Neural progenitor cell (in vitro differentiated cells): ENCODE data around the gene SDK1.

ENCODE experiments used
- EZH2 ChIP-seq: fragments of 200-600 bp; sonication (generic); IDR thresholded peaks from 2 replicates; pipeline ENCODE4 v1.6.1; 2017; ENCODE audit warnings: antibody characterized with exemption, mild to moderate bottlenecking, moderate library complexity
- EZH2phosphoT487 ChIP-seq: fragments of 200-600 bp; sonication (generic); IDR thresholded peaks from 2 replicates; pipeline ENCODE4 v1.6.1; 2017; ENCODE audit warnings: antibody characterized with exemption
- TF ChIP-seq, protein P1 (sequence below): fragments of 200-600 bp; sonication (generic); IDR thresholded peaks from 2 replicates; pipeline ENCODE4 v1.5.1; 2017; ENCODE audit warnings: antibody characterized with exemption, mild to moderate bottlenecking

GRCh38 chr7:3821488-3821887 is 520.4 kb downstream of the SDK1 start:
- TF ChIP-seq, protein P1, sequence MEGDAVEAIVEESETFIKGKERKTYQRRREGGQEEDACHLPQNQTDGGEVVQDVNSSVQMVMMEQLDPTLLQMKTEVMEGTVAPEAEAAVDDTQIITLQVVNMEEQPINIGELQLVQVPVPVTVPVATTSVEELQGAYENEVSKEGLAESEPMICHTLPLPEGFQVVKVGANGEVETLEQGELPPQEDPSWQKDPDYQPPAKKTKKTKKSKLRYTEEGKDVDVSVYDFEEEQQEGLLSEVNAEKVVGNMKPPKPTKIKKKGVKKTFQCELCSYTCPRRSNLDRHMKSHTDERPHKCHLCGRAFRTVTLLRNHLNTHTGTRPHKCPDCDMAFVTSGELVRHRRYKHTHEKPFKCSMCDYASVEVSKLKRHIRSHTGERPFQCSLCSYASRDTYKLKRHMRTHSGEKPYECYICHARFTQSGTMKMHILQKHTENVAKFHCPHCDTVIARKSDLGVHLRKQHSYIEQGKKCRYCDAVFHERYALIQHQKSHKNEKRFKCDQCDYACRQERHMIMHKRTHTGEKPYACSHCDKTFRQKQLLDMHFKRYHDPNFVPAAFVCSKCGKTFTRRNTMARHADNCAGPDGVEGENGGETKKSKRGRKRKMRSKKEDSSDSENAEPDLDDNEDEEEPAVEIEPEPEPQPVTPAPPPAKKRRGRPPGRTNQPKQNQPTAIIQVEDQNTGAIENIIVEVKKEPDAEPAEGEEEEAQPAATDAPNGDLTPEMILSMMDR: no peak
- TF ChIP-seq EZH2phosphoT487 (no peak), EZH2 (no peak)
